Measurements from ENCODE around the gene LDHB.

- TF ChIP-seq CTCF (IDR thresholded peaks at IDR 0.05) (no peak), POLR2AphosphoS5 (IDR thresholded peaks at IDR 0.05) (no peak), POLR2A (IDR thresholded peaks at IDR 0.05) (no peak), EP300 (IDR thresholded peaks at IDR 0.05) (no peak)
Observed at GRCh38 chr12:21694660-21695059, 37.0 kb upstream of the LDHB start.

Data from sigmoid colon (tissue), 4 donors.